Brain microvascular endothelial cell (primary cell): ENCODE data around the gene NTPCR.

ENCODE experiments used
- DNase-seq: peaks from one replicate; pipeline ENCODE4 v3.0.0-alpha.2; 2020
- H3K27ac ChIP-seq: fragments of 250-450 bp; sonication (Bioruptor Pico); 2 replicates; pipeline ENCODE4 v1.5.1; 2020; ENCODE audit warnings: mild to moderate bottlenecking, moderate library complexity
- H3K27me3 ChIP-seq: fragments of 250-450 bp; sonication (Bioruptor Pico); replicated peaks from 2 replicates; pipeline ENCODE4 v1.5.1; 2020; ENCODE audit warnings: mild to moderate bottlenecking
- H3K36me3 ChIP-seq: fragments of 250-450 bp; sonication (Bioruptor Pico); replicated peaks from 2 replicates; pipeline ENCODE4 v1.5.1; 2020; ENCODE audit warnings: mild to moderate bottlenecking
- H3K4me3 ChIP-seq: 2 replicates; pipeline ENCODE4 v1.5.1; 2011; ENCODE audit warnings: low read depth, mild to moderate bottlenecking, control low read depth, low read length, moderate library complexity
- CTCF ChIP-seq: IDR thresholded peaks from 2 replicates; pipeline ENCODE4 v1.5.1; 2011; ENCODE audit warnings: low read depth, mild to moderate bottlenecking, moderate library complexity, low read length, control low read depth, inconsistent platforms; ENCODE audit errors: missing control alignments
- in situ Hi-C: cut with HindIII; loops from 2 replicates; pipeline ENCODE4 v1.10.0; 2017; ENCODE audit warnings: low sequenced_read_pairs, low pct_ligation_motif_present

NTPCR gene

GRCh38 chr1:233012021-233012420 lies 61.6 kb downstream of the NTPCR start:
- H3K4me3 ChIP-seq: no peak overlapping the region
- H3K36me3 ChIP-seq: no peaks in the 10 kb centered on the region
- no peak for TF ChIP-seq CTCF
- H3K27me3 ChIP-seq: no peaks in the 10 kb centered on the region
- in situ Hi-C loops: no loop called here
- H3K27ac ChIP-seq: no peak overlapping the region
- no peak for DNase-seq

- H3K27ac ChIP-seq: no peak overlapping the region
- in situ Hi-C loops: no loop called here
- no peak for DNase-seq
- no peak overlapping the region for H3K4me3 ChIP-seq
- TF ChIP-seq CTCF: no peak
- H3K36me3 ChIP-seq: no peaks in the 10 kb centered on the region
- no peaks in the 10 kb centered on the region for H3K27me3 ChIP-seq
Measured at GRCh38 chr1:233015965-233016364, 65.6 kb downstream of the NTPCR start.

DNA sequence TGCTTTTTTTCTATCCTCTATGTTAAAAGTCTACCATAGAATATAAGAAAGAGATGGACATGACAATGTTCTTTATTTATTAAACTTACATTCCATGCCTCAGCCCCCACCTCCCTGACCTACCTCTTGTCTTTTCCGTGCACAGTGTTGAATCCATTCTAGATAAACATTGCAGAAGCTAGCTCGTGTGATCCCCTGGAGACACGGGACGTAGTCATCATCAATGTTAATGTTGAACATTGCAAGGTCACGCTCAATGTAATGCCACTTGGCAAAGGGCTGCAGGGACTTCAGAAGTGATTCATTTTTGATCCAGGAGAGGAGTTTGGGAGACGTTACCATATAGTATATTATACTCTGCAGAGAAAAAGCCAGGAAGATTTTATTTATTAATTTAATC lies 66.4 kb downstream of the NTPCR start:
- no peak for DNase-seq
- Histone ChIP-seq H3K27me3 (no peaks in the 10 kb centered on the region), H3K4me3 (no peak overlapping the region), H3K27ac (no peak overlapping the region), H3K36me3 (no peaks in the 10 kb centered on the region)
- TF ChIP-seq CTCF: no peak
- in situ Hi-C loops: no loop called here

- TF ChIP-seq CTCF: no peak
- no peaks in the 10 kb centered on the region for H3K27me3 ChIP-seq
- no peak overlapping the region for H3K4me3 ChIP-seq
- no peak overlapping the region for H3K27ac ChIP-seq
- no peaks in the 10 kb centered on the region for H3K36me3 ChIP-seq
- in situ Hi-C loops: no loop called here
- no peak for DNase-seq
Measured at GRCh38 chr1:233019083-233019482, 68.7 kb downstream of the NTPCR start.

GRCh38 chr1:233019778-233020325 lies 69.4 kb downstream of the NTPCR start:
- Histone ChIP-seq H3K36me3 (no peaks in the 10 kb centered on the region), H3K27me3 (no peaks in the 10 kb centered on the region), H3K4me3 (no peak overlapping the region), H3K27ac (no peak overlapping the region)
- in situ Hi-C loops: no loop called here
- no peak for TF ChIP-seq CTCF
- DNase-seq: no peak

DNA sequence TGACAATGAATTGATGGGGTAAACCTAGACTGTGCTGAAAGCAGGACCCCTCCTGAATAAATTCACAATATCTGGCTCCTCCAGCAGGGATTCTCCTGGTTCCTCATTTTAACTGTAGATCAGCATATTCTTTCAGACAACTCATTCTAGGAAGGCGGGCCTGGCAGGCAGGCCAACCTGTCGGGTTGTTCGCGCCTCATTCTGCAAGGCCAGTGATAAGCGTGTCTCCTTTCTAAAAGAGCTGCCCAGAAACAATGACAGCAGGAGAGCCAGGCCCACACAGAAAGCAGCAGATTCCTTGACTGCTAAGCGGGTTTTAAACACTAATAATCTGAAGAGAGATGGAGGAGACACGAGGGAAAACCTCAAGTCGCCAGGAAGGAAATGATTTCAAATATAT lies 70.0 kb downstream of the NTPCR start:
- no peak for DNase-seq
- TF ChIP-seq CTCF: no peak
- Histone ChIP-seq H3K27ac (no peak overlapping the region), H3K4me3 (no peak overlapping the region), H3K27me3 (no peaks in the 10 kb centered on the region), H3K36me3 (no peaks in the 10 kb centered on the region)
- in situ Hi-C loops: no loop called here
